Activated naive CD4-positive, alpha-beta T cell treated with anti-CD3 and anti-CD28 coated beads for 36 hours (primary cell): ENCODE measurements around the gene GRB10. TPM values are rescaled to one million over a fixed set of nuclear protein-coding genes. Genes with fewer than 3 reads are reported as not detected.

Experiments
- CTCF ChIA-PET: fragments of 350-600 bp; sonication (Branson Sonifier 250); formaldehyde crosslinking; loops from one replicate; lab custom pipeline; 2021; ENCODE audit warnings: antibody characterized with exemption; lab: Charles Lee
- DNase-seq: peaks from one replicate; pipeline ENCODE4 v3.0.0-alpha.2; 2020
- H3K27ac Mint-ChIP-seq: one replicate; pipeline ENCODE4 v1.8.0; 2021; ENCODE audit warnings: mild to moderate bottlenecking, mixed read lengths
- H3K27me3 Mint-ChIP-seq: one replicate; pipeline ENCODE4 v1.8.0; 2021; ENCODE audit warnings: low read depth, mixed read lengths
- H3K36me3 Mint-ChIP-seq: one replicate; pipeline ENCODE4 v1.8.0; 2021; ENCODE audit warnings: low read depth, mixed read lengths
- H3K4me1 Mint-ChIP-seq: one replicate; pipeline ENCODE4 v1.8.0; 2021; ENCODE audit warnings: low read depth, mixed read lengths
- H3K4me3 Mint-ChIP-seq: one replicate; pipeline ENCODE4 v1.8.0; 2021; ENCODE audit warnings: mild to moderate bottlenecking, moderate library complexity, mixed read lengths
- H3K9me3 Mint-ChIP-seq: one replicate; pipeline ENCODE4 v1.8.0; 2021; ENCODE audit warnings: mixed read lengths
- intact Hi-C: fragments of 100-400 bp; cut with micrococcal nuclease; formaldehyde crosslinking; loops from one replicate; pipeline ENCODE4 v1.15.1; 2023
- total RNA-seq, 2 experiments: library from RNA; stranded (reverse); gene quantifications; one replicate each; pipeline ENCODE4 v1.2.3, GENCODE V29; 2021

Gene GRB10
- total RNA-seq, 2 experiments from 2014 or later = 24.3 to 30.4 TPM

GRCh38 chr7:50721661-50722259, 60.9 kb downstream of the GRB10 start:
- H3K4me1 Mint-ChIP-seq = peaks cover 13% of the 10 kb centered on the region
- CTCF ChIA-PET = no interaction called here
- intact Hi-C loops = no loop called here
- H3K4me3 Mint-ChIP-seq = no peak overlapping the region
- H3K36me3 Mint-ChIP-seq = peaks cover 3% of the 10 kb centered on the region
- no peak for DNase-seq
- H3K27me3 Mint-ChIP-seq = no peaks in the 10 kb centered on the region
- H3K27ac Mint-ChIP-seq = no peak overlapping the region
- H3K9me3 Mint-ChIP-seq = no peaks in the 10 kb centered on the region

DNA sequence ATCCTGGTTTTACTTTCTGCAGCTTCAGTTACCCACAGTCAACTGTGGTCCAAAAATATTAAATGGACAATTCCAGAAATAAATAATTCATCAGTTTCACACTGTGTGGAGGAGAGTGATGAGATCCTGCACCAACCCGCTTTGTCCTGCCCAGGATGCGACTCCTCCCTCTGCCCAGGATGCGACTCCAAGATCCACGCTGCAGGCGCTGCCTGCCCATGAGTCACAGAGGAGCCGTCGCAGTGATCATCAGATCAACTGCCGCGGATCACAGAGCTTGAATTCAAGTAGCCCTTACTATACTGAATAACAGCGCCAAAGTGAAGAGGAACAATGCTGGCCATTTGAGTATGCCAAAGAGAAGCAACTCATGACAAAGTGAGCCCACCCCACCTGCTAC, 61.5 kb downstream of the GRB10 start:
- Mint-ChIP-seq H3K27me3 (no peaks in the 10 kb centered on the region), H3K4me1 (peaks cover 13% of the 10 kb centered on the region), H3K4me3 (no peak overlapping the region), H3K27ac (no peak overlapping the region), H3K36me3 (peaks cover 3% of the 10 kb centered on the region), H3K9me3 (no peaks in the 10 kb centered on the region)
- CTCF ChIA-PET = no interaction called here
- no peak for DNase-seq
- intact Hi-C loops = no loop called here

- Mint-ChIP-seq H3K4me3 (no peak overlapping the region), H3K27me3 (no peaks in the 10 kb centered on the region), H3K27ac (no peak overlapping the region), H3K9me3 (no peaks in the 10 kb centered on the region), H3K36me3 (peaks cover 1% of the 10 kb centered on the region), H3K4me1 (peaks cover 11% of the 10 kb centered on the region)
- CTCF ChIA-PET = no interaction called here
- intact Hi-C loops = no loop called here
- no peak for DNase-seq
These were observed 62.4 kb downstream of the GRB10 start for GRCh38 chr7:50720295-50720694.

DNA sequence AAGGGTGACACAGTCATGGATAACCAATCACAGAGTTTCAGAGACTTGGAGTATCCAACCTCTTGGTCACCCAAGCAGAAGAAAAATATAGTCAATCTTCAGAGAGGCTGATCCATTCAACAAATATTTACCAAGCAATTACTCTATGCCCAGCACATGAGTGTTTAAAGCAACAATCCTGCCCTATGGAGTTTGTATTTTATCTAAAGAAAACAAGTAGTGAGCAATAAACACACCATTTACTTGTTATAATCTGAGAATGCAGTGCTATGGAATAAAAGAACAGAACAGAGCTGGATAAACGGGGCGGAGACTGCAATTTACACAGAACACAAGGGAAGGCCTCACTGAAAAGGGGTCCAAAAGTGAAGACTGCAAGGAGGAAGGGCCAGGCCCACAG, 63.8 kb downstream of the GRB10 start:
- no peak overlapping the region for H3K4me3 Mint-ChIP-seq
- peaks cover 2% of the 10 kb centered on the region for H3K4me1 Mint-ChIP-seq
- H3K36me3 Mint-ChIP-seq = no peaks in the 10 kb centered on the region
- no peak overlapping the region for H3K27ac Mint-ChIP-seq
- DNase-seq = no peak
- intact Hi-C loops = no loop called here
- CTCF ChIA-PET = no interaction called here
- H3K27me3 Mint-ChIP-seq = no peaks in the 10 kb centered on the region
- no peaks in the 10 kb centered on the region for H3K9me3 Mint-ChIP-seq

DNA sequence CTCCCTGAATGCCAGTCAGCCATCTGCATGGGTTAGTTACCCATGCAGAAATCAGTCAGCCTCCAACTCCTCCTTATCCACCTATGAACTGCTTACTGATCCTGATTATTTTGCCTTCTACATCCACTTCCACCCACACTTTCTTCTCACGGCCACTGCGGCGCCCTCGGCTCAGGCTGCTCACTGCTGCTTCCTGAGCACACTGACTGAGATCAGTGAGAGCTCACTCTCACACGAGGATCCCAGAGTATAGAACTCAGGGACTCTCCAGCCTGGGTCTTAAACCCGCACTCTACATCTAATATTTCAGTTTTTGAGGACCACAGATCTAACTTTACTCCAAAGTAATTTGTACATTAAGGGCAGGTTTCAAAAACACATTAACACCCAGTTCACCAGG, 64.4 kb downstream of the GRB10 start:
- CTCF ChIA-PET = no interaction called here
- DNase-seq = no peak
- Mint-ChIP-seq H3K27me3 (no peaks in the 10 kb centered on the region), H3K27ac (no peak overlapping the region), H3K36me3 (no peaks in the 10 kb centered on the region), H3K4me3 (no peak overlapping the region), H3K4me1 (peaks cover 5% of the 10 kb centered on the region), H3K9me3 (no peaks in the 10 kb centered on the region)
- intact Hi-C loops = no loop called here

GRCh38 chr7:50717181-50717580, 65.5 kb downstream of the GRB10 start:
- DNase-seq = no peak
- H3K27me3 Mint-ChIP-seq = no peaks in the 10 kb centered on the region
- H3K4me1 Mint-ChIP-seq = peaks cover 6% of the 10 kb centered on the region
- H3K9me3 Mint-ChIP-seq = no peaks in the 10 kb centered on the region
- H3K27ac Mint-ChIP-seq = no peak overlapping the region
- no peak overlapping the region for H3K4me3 Mint-ChIP-seq
- intact Hi-C loops = no loop called here
- CTCF ChIA-PET = interaction anchor here (0.6 to 0.7 kb wide), 2 partner anchors 12 to 424 kb away, joined by 3 read pairs; no protein-coding TSS in a partner anchor
- H3K36me3 Mint-ChIP-seq = no peaks in the 10 kb centered on the region

- Mint-ChIP-seq H3K4me1 (peaks cover 10% of the 10 kb centered on the region), H3K36me3 (no peaks in the 10 kb centered on the region), H3K27ac (no peak overlapping the region), H3K4me3 (no peak overlapping the region), H3K9me3 (no peaks in the 10 kb centered on the region), H3K27me3 (no peaks in the 10 kb centered on the region)
- no peak for DNase-seq
- intact Hi-C loops = no loop called here
- CTCF ChIA-PET = no interaction called here
These were observed 67.8 kb downstream of the GRB10 start for GRCh38 chr7:50714857-50715256.

GRCh38 chr7:50713123-50713965, 69.4 kb downstream of the GRB10 start:
- H3K27me3 Mint-ChIP-seq = no peaks in the 10 kb centered on the region
- H3K9me3 Mint-ChIP-seq = no peaks in the 10 kb centered on the region
- peaks cover 10% of the 10 kb centered on the region for H3K4me1 Mint-ChIP-seq
- CTCF ChIA-PET = no interaction called here
- no peaks in the 10 kb centered on the region for H3K36me3 Mint-ChIP-seq
- no peak for DNase-seq
- H3K4me3 Mint-ChIP-seq = no peak overlapping the region
- intact Hi-C loops = no loop called here
- no peak overlapping the region for H3K27ac Mint-ChIP-seq

DNA sequence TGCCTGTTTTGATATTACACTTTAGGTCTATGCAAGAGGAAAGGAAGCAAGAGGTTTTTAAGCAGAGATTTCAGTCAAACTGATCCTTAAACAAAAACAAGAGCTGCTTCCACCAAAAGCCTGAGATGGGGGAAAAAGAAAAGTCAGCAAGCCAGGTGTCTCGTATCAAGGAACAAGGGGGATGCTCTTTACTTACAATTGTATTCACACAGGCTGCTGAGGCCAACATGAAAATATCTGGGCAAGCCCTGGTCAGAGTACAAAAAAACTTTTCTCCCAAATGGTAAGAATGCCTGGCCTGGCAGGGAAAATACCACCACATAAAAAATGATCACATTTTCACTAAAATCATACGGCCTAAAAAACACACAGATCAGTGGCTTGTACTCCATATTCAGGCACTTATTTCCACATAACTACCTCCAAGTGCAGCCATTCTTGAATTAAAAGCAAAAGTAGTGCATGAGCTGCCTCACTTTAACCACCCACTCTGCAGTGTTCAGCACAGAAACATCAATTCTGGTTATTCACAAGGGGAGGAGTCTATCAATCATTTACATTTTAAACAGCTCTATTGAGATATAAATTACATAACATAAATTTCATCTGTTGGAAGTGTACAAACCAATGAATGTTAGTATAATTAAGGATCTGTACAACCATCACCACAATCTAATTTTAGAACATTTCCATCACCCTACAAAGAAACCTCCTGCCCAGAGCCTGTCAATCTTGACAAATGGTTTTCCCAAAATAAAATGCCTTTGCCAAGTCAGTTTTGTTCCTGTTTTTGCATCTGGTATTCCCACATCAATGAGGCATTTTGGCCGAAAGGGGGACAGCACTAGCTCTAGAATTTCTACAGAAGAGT, 70.2 kb downstream of the GRB10 start:
- H3K4me1 Mint-ChIP-seq = peaks cover 10% of the 10 kb centered on the region
- CTCF ChIA-PET = no interaction called here
- DNase-seq = no peak
- no peak overlapping the region for H3K27ac Mint-ChIP-seq
- no peaks in the 10 kb centered on the region for H3K9me3 Mint-ChIP-seq
- H3K27me3 Mint-ChIP-seq = no peaks in the 10 kb centered on the region
- intact Hi-C loops = no loop called here
- no peak overlapping the region for H3K4me3 Mint-ChIP-seq
- H3K36me3 Mint-ChIP-seq = no peaks in the 10 kb centered on the region

DNA sequence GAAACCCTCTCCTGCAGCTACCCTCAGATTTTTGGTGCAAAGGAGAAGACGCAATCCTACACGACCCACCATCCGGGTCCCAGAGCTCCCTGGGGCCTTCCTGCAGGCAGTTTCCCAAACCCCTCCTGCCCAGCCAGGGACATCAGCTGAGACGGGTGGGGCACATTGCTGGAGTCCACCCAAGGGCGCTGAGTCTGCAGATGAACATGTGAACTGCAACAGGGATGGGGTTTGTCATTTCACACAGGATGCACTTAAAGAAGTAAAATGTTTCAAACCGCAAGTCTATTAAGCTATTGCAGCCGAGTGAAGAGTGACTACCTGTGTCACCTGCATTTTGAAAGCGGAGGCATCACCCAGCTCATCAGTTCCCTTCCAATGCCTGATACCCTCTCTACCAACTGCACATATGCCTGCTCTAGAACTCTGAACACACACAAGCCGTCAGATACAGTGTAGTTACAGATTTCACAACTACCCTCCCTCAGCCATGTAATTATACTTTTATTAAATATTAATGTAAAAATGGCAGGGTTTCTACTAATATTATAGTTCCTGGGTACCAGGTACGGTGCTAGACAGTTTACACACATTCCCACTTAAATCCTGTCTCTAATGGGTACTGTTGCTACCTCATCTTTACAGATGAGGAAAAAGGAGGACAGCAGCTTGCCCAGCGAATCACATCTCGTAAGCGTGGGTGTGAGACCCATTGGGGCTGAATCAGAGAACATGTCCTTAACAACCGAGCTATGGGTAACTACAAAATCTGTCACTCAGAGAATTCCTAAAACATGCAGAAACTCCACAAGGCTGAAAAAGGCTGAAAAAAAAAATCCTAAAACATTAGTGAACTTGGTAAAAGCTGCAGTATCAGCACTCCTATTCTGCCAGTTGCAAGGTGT, 71.2 kb downstream of the GRB10 start:
- Mint-ChIP-seq H3K36me3 (no peaks in the 10 kb centered on the region), H3K27me3 (no peaks in the 10 kb centered on the region), H3K4me1 (peaks cover 10% of the 10 kb centered on the region), H3K4me3 (no peak overlapping the region), H3K27ac (no peak overlapping the region), H3K9me3 (no peaks in the 10 kb centered on the region)
- intact Hi-C loops = no loop called here
- no peak for DNase-seq
- CTCF ChIA-PET = no interaction called here

DNA sequence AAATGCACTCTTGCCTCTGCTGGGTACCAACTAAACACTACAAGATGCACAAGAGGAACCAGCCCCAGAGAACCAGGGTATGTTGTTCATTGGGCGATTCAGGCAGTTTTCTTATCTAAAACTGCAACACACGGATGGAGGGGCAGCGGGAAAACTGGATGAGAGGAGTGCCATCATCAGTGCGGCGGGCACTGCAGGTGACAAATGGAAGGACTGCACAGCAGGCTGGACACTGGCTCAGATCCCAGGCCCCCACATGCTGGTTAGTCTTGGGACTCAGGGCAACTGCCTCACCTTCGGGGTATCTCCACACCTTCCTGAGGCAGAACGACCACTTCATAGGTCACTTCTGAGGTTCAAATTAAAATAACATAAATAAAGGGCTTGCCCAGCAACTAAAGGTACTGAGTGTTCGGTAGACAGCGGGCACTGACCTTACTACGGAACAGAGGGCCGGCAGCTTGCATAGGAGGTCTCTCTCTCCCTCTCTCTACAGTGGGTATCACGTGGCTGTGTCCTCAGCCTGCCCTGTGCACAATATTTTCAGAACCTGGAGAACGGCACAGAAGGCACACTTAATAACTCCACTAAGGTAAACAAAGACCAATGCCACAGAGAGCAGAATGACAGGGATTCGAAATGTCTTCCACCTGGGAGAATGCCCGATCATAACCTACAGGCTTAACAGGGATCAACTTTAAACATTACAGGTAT, 72.1 kb downstream of the GRB10 start:
- Mint-ChIP-seq H3K27ac (no peak overlapping the region), H3K9me3 (no peaks in the 10 kb centered on the region), H3K27me3 (no peaks in the 10 kb centered on the region), H3K36me3 (no peaks in the 10 kb centered on the region), H3K4me1 (peaks cover 10% of the 10 kb centered on the region), H3K4me3 (no peak overlapping the region)
- CTCF ChIA-PET = interaction anchor here (1.9 kb wide), 1 partner anchor 13 kb away, joined by 6 read pairs; no protein-coding TSS in a partner anchor
- DNase-seq = no peak
- intact Hi-C loops = no loop called here
